HG03139 (cell line): ENCODE measurements around the gene CXorf58.
"Not testable (repeated sequence)": the region's sequence is repeated elsewhere in the genome, so short reads cannot be mapped to it uniquely, and the experiment has no call there.

Experiments used
- ATAC-seq: cut with Tn5 transposase; IDR thresholded peaks from one replicate; pipeline ENCODE4 v1.9.1; 2021; ENCODE audit not compliant: unreplicated experiment

CXorf58 gene

GRCh38 chrX:23907498-23908218, at the start of gene CXorf58, which contains the start of gene APOO:
CXorf58 (plus strand) TSS chrX:23908006; CDS start chrX:23910303, 2,297 bp downstream.
APOO (minus strand) TSS chrX:23907938; CDS start chrX:23907702, 236 bp downstream.
- peak; percentile 92 for ATAC-seq

DNA sequence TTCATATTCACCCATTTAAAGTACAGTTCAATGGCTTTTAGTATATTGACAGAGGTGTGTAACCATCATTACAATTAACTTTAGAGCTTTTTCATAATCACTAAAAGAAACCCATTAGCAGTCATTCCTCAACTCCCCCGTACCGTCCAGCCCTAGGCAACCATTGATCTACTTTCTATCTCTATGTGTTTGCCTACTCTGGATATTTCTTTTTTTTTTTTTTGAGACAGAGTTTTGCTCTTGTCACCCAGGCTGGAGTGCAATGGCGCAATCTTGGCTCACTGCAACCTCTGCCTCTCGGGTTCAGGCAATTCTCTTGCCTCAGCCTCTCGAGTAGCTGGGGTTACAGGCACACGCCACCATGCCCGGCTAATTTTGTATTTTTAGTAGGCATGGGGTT, 48.6 kb upstream of the CXorf58 start:
- ATAC-seq: not testable (repeated sequence)

GRCh38 chrX:23861215-23861896, 46.5 kb upstream of the CXorf58 start:
- ATAC-seq: no peak

GRCh38 chrX:23861952-23862351, 45.9 kb upstream of the CXorf58 start:
- ATAC-seq: not testable (repeated sequence)

DNA sequence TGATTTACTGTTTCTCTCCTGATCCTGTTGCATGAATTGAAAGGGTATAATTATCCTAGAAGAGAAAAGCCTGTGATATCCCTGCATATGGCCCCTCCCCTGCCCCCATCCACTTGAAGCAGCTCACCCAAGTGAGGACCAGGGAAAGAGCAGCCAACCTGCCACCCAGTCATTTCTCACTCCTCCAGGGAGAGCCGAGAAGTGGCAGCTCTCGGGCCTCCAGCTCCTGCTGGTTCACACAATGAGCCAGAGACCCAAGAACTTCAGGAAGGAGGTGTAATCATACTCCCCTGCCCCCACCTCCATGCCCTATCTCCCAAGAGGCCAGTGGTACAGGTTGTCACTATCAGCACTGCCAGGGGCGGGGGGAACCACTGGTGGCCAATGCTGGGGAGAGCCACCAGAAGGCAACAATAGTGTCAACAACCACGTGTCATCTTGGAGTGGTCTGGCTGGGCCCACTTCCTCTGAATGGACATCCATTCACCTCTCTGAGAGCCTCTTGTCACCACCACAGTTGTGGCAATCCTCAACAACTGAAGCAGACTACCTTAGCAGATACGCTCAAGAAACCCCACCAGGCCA, 43.0 kb upstream of the CXorf58 start:
- ATAC-seq: no peak

DNA sequence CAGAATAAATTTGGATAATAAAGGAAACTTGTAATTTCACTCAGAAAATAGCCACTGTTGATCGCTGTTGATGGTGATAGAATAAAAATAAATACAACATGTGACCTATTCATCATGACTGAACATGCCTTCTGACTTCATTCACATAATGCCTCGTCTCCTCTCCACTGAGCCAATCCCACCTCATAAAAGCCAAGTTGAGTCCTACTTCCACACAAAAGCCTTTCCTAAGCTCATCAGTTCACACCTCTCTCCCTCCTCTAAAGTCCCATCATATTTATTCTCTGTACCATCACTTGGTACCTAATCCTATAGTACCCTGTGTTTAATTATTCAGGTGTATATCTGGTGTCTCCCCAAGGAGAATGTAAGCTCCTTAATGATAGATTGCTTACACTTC, 37.8 kb upstream of the CXorf58 start:
- ATAC-seq: no peak

DNA sequence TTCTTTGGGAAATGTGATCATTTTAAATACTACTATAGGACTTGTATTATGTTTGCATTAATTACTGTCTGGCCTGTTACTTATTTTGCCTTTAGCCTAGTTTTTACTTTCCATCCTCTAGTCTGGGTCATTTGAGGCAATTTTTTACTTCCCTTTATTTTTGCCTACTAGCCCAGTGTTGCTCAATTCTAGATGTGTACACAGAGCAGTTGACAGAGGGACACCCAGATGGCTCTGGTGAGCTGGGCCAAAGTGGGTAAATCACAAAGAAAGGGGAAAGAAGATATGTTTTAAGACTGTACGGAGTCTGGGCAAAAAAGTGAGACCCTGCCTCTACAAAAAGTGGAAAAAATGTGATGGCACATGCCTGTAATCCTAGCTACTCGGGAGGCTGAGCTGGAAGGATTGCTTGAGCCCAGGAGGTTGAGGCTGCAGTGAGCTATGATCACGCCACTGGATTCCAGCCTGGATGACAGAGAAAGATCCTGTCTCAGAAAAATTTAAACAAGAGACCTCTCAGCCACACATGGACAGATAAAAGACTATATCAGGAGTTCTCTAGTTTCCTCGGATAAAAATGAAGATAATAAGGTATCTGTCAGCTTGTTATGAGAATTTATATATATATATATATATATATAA, 35.8 kb upstream of the CXorf58 start:
- ATAC-seq: no peak

GRCh38 chrX:23879380-23880090, 28.3 kb upstream of the CXorf58 start:
- ATAC-seq: no peak

DNA sequence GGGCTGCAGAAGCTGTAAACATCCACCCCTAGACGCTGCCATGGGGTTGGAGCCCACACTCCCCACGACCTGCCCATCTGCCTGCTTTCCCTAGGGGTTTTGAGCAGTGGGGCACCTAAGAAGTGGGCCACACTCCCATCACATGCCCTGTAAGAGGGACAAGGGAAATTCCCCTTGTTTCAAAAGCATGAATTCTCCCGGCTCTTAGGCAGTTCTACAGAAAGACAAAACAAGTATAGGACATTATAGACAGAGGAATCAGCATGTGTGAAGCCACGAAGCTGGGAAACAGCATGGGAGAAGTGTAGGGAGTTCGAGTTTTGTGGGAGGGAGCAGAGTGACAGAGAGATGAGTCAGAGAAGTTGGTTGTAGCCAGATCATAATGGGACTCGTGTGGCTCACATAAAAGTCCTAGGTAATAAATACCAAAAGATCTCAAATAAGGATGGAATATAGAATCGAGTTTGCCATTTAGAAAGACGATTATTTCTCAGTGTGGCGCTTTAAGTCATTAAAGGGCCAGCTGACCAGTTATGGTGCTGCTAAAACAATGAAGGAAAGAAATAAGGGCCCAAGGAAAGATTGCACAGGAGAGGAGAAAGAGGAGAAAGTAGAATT, 24.0 kb upstream of the CXorf58 start:
- no peak for ATAC-seq

DNA sequence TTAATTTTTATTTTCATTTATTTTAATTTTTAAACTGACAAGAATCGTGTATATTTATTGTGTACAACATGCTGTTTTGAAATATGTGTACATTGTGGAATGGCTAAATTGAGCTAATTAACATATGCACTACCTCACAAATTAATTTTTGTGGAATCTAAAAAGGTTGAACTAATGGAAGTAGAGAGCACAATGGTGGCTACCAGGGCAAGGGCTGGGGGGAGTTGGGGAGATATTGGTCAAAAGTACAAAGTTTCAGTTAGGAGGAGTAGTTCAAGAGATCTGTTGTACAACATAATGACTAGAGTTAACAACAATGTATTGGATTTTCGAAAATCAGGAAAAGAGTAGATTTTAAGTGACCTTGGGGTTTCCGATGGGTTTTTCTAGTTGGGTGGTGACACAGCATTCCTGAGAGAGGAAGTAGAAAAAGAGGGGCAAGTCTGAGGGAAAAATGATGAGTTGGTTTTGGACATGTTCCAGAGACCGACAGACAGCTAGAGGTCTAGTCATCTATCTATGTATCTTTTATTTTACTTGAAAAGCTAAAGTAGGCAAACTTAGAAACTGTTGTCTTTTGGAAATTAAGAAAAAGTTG, 23.3 kb upstream of the CXorf58 start:
- no peak for ATAC-seq

- no peak for ATAC-seq
Measured at GRCh38 chrX:23885803-23886202, 22.0 kb upstream of the CXorf58 start.

GRCh38 chrX:23887451-23887850, 20.4 kb upstream of the CXorf58 start:
- ATAC-seq: no peak

GRCh38 chrX:23887918-23888317, 19.9 kb upstream of the CXorf58 start:
- ATAC-seq: no peak

GRCh38 chrX:23888887-23889501, 18.8 kb upstream of the CXorf58 start:
- ATAC-seq: no peak

GRCh38 chrX:23890933-23891332, 16.9 kb upstream of the CXorf58 start:
- no peak for ATAC-seq

DNA sequence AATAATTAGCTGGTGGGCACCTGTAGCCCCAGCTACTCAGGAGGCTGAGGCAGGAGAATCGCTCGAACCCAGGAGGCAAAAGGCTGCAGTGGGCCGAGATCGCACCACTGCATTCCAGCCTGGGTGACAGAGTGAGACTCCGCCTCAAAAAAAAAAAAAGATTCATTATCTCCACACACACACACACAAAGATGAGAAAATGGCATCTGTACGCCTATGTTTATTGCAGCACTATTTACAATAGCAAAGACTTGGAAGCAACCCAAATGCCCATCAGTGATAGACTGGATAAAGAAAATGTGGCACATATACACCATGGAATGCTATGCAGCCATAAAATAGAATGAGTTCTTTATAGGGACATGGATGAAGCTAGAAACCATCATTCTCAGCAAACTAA, 12.8 kb upstream of the CXorf58 start:
- not testable (repeated sequence) for ATAC-seq

DNA sequence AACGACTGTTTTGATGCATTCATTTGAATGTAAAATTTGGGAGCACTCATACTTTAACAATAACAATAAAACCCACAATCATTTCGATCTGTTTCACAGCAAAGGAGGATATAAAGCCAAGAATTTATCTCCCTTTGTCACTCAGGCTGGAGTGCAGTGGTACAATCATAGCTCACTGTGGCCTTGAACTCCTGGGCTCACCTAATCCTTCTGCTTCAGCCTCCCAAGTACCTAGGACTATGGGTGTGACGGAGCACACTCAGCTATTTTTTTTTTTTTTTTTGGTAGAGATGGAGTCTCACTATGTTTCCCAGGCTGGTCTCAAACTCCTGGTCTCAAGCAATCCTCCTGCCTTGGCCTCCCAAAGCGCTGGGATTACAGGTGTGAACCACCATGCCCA, 11.3 kb upstream of the CXorf58 start:
- ATAC-seq: not testable (repeated sequence)

DNA sequence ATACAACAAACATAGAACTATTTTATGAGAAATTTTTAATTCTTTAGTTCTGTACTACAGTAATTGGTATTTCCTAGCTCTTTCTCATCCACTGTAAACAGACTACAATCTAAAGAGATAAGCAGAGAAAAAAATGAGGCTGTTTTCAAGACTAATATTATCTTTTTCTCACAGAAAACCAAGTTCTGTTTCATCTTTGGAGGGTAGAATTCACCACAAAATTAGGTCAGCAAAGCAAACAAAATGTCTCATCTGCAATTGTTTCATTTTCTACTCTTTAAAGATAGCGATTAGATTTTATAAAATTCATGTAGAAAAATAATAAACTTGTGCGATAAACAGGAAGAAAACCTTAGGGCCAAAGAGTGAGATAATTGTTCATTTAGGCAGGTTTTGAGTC, 10.8 kb upstream of the CXorf58 start:
- no peak for ATAC-seq

GRCh38 chrX:23898412-23898959, 9.3 kb upstream of the CXorf58 start:
- ATAC-seq: no peak
